NOMO-1 (cell line): ENCODE measurements around the gene CAPN14.
A peak's percentile ranks its signal among the peaks of the same experiment; 100 is the strongest.

Source experiments
- DNase-seq, 2 experiments: peaks; one replicate each; lab custom pipeline; 2025; ENCODE audit not compliant: unreplicated experiment in 2 of 2; lab: John Stamatoyannopoulos, UW

CAPN14 gene

DNA sequence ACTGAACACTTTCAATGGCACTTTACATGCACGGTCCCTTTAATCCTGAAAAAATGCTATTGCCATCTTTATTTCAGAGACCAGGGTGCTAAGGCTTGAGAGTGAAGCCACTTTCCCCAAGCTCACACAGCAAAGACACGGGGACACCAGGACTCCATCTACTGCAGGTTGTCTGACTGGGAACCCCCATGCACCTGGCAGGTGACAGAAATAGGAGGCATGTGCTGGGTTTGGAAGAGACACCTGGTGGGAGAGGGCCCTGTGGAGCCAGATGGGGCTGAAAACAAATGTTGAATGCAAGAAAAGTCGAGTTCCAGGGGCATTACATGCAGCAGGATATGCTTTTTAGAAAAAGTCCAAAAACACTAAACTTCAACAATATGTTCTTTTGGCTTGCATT, 11.4 kb upstream of the CAPN14 start:
- DNase-seq, result no peak

DNA sequence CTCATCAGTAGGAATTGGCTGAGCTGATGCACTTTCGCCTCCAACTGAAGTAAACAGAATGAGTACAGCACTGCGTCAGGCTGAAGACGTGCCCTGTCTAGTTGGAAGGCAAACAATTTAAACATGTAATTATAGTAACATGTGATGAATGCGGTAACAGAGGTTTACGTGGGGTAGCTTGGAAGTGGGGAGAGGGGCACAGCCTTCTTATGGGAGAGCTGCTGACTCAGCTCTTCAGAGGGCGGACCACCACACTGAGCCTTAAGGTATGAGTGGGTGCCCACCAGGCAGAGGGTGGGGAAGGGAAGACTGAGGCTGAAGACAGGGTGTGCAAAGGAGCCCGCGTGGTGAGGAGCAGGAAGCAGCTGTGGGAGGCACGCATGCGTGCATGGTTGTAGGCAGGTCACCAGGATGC, 10.4 kb upstream of the CAPN14 start:
- DNase-seq, result no peak

GRCh38 chr2:31227110-31227509, 9.8 kb upstream of the CAPN14 start:
- DNase-seq, result no peak

GRCh38 chr2:31226266-31226665, 9.0 kb upstream of the CAPN14 start:
- no peak for DNase-seq

DNA sequence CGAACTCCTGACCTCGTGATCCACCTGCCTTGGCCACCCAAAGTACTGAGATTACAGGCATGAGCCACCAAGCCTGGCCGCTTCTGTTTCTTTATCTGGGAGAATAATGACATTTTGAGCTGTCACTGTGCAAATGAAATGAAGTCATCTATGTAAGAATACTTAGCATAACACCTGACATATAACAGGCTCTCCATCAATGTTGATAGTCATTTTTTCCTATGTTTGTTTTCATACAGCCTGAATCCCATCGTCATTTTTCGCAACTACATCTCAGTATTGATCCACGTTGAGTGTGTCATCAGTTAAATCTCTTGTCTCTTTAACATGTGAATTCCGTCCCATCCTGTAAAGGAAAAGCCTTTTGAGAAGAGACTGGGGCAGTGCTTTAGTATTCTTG, 6.4 kb upstream of the CAPN14 start:
- no peak for DNase-seq

DNA sequence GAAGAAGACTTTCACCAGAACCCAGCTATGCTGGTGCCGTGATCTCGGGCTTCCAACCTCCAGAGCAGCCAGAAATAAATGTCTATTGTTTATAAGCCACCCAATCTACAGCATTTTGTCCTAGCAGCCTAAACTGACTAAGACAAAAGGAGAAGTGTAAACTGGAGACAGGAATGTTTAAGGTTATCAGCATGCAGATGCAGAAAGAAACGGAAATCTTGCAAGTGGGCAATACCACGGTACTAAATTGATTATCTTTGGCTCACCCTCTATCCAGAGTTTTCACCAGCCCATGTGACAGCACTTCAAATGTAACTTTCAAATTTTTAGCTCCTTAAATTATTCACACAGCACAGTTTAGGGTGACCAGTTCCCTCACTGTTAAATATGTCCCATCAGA, 5.7 kb upstream of the CAPN14 start:
- no peak for DNase-seq

DNA sequence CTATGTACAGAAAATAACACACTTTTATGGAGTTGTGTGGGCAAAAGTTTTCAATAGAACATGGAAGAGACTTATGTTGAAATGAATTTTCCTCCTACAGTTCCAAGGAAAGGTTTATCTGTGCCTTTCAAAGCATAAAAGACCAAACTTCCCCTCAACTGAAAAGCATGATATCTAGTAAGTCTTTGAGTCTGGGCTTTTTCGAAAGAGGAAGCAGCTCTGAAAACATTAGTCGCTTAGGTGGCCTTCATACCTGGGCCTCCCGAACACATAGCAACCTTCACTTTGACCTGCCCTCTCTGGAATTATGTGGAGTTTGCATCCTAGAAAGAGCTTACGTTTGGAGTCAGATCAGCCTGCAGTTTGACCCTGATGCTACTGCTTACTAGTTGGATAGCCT, 4.8 kb upstream of the CAPN14 start:
- no peak for DNase-seq

GRCh38 chr2:31221544-31221943, 4.2 kb upstream of the CAPN14 start:
- DNase-seq, result no peak

- peak; percentile 42 to 82 for DNase-seq
These were observed 2.0 kb upstream of the CAPN14 start for GRCh38 chr2:31219131-31219969.

DNA sequence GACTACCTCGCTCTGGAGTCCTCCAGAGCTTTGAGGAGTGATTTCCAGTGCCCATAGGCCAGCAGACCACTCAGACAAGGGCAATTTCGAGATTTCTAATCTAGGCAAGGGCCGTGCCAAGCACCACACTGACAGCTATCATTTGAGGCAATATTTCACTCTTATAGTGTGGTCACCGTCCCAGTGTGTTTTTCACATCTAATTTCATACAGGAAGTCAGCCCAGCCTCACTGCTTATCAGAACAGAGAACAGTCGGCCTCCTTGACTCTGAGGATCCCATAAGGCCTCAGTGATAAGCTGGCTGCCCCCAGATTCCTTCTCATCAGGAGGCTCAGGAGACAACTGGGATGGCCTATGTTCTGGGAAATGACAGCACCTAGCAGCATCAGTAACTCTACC, 581 bp downstream of the CAPN14 start:
- no peak for DNase-seq

- no peak for DNase-seq
These were observed 2.8 kb downstream of the CAPN14 start for GRCh38 chr2:31214444-31214915.

GRCh38 chr2:31213601-31214443, 3.5 kb downstream of the CAPN14 start:
- DNase-seq, result no peak

DNA sequence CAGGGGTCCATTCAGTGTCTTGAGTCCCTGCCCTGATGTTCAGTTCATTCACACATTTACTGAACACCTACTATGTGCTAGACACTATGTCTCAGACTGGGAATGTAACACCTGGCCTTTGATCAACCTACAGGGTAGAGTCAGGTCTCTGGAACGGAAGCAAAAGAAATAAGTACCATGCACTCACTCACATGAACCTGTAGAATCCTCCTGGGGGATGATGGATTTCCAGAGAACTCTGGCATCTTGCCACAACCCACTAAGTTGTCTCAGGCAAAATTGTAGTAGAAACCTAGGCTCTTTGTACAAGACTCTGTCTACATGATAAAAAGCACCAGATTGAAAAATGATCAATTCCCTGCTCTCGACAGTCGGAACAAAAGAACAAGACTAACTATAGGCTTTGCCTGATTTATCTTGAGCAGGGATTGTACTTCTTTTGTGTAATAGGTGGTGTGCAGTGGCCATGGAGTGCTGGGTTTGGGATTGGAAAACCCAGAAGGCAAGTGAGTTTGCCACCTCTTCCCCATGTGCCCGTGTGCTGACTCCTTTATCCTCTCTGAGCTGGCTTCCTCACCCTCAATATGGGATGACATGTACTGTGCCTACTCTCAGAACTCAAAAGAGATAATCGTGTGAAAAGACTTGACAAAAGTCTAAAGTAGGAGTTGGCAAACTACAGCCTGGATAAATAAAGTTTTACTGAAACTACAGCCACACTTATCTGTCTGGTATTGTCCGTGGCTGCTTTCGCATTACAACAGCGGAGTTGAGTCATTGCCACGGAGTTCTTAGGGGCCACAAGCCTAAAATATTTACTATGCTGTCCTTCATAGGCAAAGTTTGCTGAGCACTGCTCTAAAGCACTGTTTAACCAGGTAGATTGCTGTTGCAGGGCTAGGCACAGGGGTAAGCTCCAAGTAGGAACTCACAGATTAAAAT, 4.4 kb downstream of the CAPN14 start:
- no peak for DNase-seq

DNA sequence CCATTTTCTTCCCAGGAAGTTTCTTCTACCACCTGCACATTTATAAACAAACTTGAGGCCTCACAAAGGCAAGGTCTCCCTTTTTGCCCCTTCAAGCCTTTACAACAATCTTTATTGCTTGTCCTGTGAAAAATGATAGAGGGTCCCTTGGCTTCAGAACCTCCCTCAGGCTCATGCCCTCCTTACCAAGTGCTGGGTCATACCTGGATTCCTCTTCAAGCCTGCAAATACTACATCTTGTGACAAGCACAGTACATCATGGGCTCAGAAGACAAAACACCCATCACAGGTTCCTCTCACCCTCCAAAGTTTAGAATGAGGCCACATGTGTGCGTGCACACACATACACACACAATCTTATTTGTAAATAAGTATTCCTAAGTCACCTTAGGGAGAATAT, 9.1 kb downstream of the CAPN14 start:
- no peak for DNase-seq

DNA sequence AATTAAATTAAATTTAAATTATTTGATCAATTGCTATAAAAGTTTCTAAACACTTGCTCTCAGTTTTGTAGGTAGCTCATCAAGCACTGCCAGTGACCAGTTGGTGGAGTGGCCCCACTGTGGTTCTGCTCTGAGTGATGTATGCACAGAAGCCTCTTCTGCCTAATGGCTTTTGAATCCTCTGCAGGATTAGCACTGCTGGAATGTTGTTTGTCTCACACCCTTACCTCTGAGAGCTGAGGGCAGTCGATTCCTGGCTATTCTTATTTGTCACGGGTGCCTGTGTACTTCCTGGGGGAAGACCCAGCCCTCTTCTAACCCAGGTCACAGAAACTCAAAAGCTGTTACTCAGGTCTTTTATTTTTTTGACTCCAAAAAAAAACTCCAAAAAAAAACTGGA, 9.5 kb downstream of the CAPN14 start:
- no peak for DNase-seq

GRCh38 chr2:31205613-31206012, 11.7 kb downstream of the CAPN14 start:
- no peak for DNase-seq

DNA sequence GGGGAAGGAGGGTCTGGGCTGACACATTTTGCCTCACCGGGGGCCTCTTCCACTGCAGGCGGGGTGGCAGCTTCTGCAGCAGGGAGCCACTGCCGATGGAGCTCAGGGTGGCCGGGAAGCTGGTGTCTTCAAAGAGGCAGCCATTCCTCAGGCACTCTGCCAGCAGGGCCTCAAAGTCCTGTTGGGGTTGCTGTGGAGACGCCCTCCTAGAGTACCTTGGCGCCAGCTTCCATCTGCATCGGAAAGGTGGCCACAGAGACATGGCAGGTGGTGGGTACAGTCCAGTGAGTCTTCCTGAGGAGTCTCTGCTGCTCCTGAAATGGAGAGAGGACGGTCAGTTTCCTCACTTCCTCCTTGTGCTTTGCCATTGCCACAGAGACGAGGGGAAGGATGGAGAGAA, 12.1 kb downstream of the CAPN14 start:
- no peak for DNase-seq

DNA sequence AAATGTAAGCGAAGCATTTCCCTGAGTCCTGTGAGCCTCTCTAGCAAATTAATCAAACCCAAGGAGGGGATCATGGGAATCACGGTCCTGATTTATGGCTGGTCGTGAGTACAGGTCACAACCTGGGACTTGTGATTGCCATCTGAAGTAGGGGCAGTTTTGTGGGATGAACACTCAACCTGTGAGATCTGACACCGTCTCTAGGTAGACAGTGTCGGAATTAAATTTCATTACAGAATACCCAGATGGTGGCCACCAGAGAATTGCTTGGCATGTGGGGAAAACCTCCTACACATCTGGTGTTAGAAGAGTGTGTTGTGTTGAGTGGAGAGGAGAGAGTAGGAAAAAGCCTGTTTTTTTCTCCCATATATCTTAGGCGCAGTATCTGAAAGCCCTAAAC, 12.5 kb downstream of the CAPN14 start:
- DNase-seq, result no peak

DNA sequence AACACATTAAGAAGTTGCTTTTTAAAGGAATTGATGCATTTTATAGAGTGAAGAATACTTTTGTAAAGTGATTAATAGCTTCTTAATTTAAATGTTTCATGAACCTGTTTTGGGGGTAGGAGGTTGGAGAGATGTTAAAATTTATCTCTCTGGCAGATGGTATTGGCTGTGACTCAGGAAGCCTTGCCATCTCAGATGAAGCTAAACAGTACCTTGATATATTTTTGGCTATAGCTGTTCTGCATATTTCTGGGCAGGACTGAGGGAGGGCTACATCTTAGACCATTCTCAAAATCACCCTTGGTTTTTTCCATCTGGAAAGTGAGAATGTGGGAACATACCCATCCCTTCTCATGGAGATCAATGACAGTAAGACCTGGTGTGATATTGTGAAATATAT, 13.4 kb downstream of the CAPN14 start:
- no peak for DNase-seq

GRCh38 chr2:31202833-31203232, 14.5 kb downstream of the CAPN14 start:
- DNase-seq, result no peak

GRCh38 chr2:31202041-31202440, 15.3 kb downstream of the CAPN14 start:
- no peak for DNase-seq
